Astrocyte (in vitro differentiated cells and primary cell): Measurements from ENCODE around the gene SMC3. TPM values are rescaled to one million over a fixed set of nuclear protein-coding genes. Genes with fewer than 3 reads are reported as not detected.

Experiments used
- DNase-seq: peaks from one replicate; pipeline ENCODE4 v3.0.0-alpha.2; 2010; ENCODE audit warnings: low read depth
- FAIRE-seq: peaks from 2 replicates; lab custom pipeline; 2011; peaks lifted over from hg19 to GRCh38; lab: Jason Lieb, UNC
- H2AFZ ChIP-seq: 2 replicates; pipeline ENCODE4 v1.6.0; 2012; ENCODE audit warnings: low read depth, low read length, inconsistent platforms
- H3K27ac ChIP-seq: 2 replicates; pipeline ENCODE4 v1.5.1; 2011; ENCODE audit warnings: low read depth, low read length, inconsistent platforms
- H3K27me3 ChIP-seq: 2 replicates; pipeline ENCODE4 v1.6.0; 2011; ENCODE audit warnings: low read length, inconsistent platforms; ENCODE audit not compliant: insufficient read depth
- H3K36me3 ChIP-seq: 2 replicates; pipeline ENCODE4 v1.5.1; 2011; ENCODE audit warnings: low read length, inconsistent platforms; ENCODE audit not compliant: insufficient read depth
- H3K4me1 ChIP-seq: 2 replicates; pipeline ENCODE4 v1.5.1; 2011; ENCODE audit warnings: low read length, inconsistent platforms; ENCODE audit not compliant: insufficient read depth
- H3K4me2 ChIP-seq: 2 replicates; pipeline ENCODE4 v1.6.0; 2012; ENCODE audit warnings: low read length, inconsistent platforms
- H3K4me3 ChIP-seq: 2 replicates; pipeline ENCODE4 v1.5.1; 2011; ENCODE audit warnings: low read depth, mild to moderate bottlenecking, low read length, inconsistent platforms; ENCODE audit not compliant: insufficient read depth
- H3K79me2 ChIP-seq: 2 replicates; pipeline ENCODE4 v1.6.0; 2012; ENCODE audit warnings: mild to moderate bottlenecking, low read length, inconsistent platforms; ENCODE audit not compliant: insufficient read depth
- H3K9ac ChIP-seq: 2 replicates; pipeline ENCODE4 v1.6.0; 2012; ENCODE audit warnings: mild to moderate bottlenecking, low read length, inconsistent platforms
- H3K9me3 ChIP-seq: 2 replicates; pipeline ENCODE4 v1.5.1; 2012; ENCODE audit warnings: low read depth, mild to moderate bottlenecking, low read length, inconsistent platforms; ENCODE audit not compliant: insufficient read depth
- H4K20me1 ChIP-seq: 2 replicates; pipeline ENCODE4 v1.6.0; 2012; ENCODE audit warnings: low read length, inconsistent platforms; ENCODE audit not compliant: insufficient read depth
- H3K27ac Mint-ChIP-seq: one replicate; pipeline ENCODE4 v1.8.0; 2021; ENCODE audit warnings: mild to moderate bottlenecking, mixed read lengths; ENCODE audit not compliant: unreplicated experiment
- H3K27me3 Mint-ChIP-seq: one replicate; pipeline ENCODE4 v1.8.0; 2021; ENCODE audit warnings: low read depth, mixed read lengths; ENCODE audit not compliant: unreplicated experiment
- H3K36me3 Mint-ChIP-seq: one replicate; pipeline ENCODE4 v1.8.0; 2021; ENCODE audit warnings: low read depth, mixed read lengths; ENCODE audit not compliant: unreplicated experiment
- H3K4me1 Mint-ChIP-seq: one replicate; pipeline ENCODE4 v1.8.0; 2021; ENCODE audit warnings: low read depth, mixed read lengths; ENCODE audit not compliant: unreplicated experiment
- H3K4me3 Mint-ChIP-seq: one replicate; pipeline ENCODE4 v1.8.0; 2021; ENCODE audit warnings: mild to moderate bottlenecking, moderate library complexity, mixed read lengths; ENCODE audit not compliant: unreplicated experiment
- H3K9me3 Mint-ChIP-seq: one replicate; pipeline ENCODE4 v1.8.0; 2021; ENCODE audit warnings: mild to moderate bottlenecking, mixed read lengths; ENCODE audit not compliant: unreplicated experiment
- CTCF ChIP-seq: IDR thresholded peaks from 2 replicates; pipeline ENCODE4 v1.5.1; 2011; ENCODE audit warnings: low read depth, mild to moderate bottlenecking, inconsistent platforms, low read length, moderate library complexity; ENCODE audit not compliant: insufficient read depth
- EZH2 ChIP-seq: IDR thresholded peaks from 2 replicates; pipeline ENCODE4 v1.6.1; 2012; ENCODE audit warnings: mild to moderate bottlenecking, low read length, inconsistent platforms; ENCODE audit not compliant: insufficient read depth
- total RNA-seq: library from RNA; stranded (reverse); gene quantifications from 2 replicates; pipeline ENCODE4 v1.2.1, GENCODE V29; 2021

The SMC3 gene
- total RNA-seq, 1 donor from 2014 or later: 27.2 TPM

DNA sequence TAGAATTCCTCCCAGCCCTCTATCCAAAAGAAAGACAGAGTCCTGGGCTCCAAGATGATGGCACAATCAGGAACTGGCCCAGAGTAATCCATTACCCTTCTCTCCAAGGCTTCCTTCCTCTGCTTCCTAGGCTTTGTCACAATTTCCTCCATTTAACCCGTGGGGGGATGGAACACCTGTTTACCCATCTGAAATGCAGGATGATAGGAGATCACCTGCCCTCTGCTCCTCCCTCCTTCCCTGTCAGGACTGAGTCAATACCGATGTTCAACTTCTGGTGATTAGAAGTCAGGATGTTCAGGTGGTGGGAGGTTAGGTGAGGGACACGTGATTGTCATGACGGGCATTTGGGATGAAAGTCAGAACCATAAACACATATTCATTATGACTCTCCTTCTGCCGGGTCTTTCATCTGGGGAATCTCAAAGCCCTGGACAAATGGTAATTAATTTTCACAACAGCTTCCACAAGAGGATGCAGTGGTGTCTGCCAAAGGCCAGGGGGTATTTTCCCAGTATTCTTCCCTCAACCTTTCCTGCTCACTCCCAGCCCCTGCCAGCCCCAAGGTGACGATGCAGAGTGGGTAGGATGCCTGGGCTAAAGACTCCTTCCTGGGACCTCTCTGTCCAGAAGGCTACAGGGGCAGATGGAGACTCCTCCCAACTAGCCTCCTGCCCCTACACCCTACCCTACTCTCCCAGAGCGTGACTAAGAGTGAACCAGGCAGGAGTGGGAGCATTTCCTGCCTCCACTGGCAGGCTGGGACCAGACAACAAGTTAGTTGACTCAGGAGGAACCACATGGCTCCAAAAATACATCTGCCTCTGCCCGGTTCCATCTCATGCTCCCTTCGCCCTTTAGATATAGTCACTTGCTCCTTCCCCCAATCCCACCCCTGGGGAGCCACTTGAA is 41.9 kb upstream of the SMC3 start:
- H3K4me1 Mint-ChIP-seq: peaks cover 48% of the 10 kb centered on the region

DNA sequence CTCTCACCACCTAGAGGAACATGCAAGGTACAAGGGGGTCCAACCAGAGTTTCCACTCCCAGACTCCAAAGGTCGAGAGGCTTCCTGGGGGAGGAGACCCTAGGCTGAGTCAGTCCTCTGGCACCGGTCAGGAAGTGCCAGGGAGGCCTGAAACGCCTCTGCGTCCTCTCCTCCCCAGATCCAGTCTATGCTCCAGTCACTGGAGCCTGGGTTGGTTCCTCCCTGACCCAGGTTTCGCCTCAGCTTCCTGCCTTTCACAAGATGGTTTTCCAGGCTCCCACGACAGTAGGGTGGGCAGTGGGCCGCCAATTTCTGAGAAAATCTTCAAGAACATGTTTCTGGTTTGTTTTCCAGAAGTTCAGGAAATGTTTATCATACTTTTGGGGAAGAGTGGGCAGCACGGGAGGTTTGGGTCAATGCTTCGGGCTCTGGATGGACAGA is 39.7 kb upstream of the SMC3 start:
- no peaks in the 10 kb centered on the region for H3K36me3 ChIP-seq
- no peak for FAIRE-seq
- peak overlapping the region; percentile 58 for H3K4me2 ChIP-seq
- no peaks in the 10 kb centered on the region for H3K9me3 Mint-ChIP-seq
- H3K4me1 Mint-ChIP-seq: peaks cover 46% of the 10 kb centered on the region
- peak overlapping the region; percentile 73 for H3K27ac Mint-ChIP-seq
- H3K9me3 ChIP-seq: no peaks in the 10 kb centered on the region
- H3K36me3 Mint-ChIP-seq: peaks cover 8% of the 10 kb centered on the region
- H3K79me2 ChIP-seq: no peaks in the 10 kb centered on the region
- H3K27me3 Mint-ChIP-seq: no peaks in the 10 kb centered on the region
- H3K4me1 ChIP-seq: peaks cover 53% of the 10 kb centered on the region
- no peaks in the 10 kb centered on the region for H3K27me3 ChIP-seq
- no peak overlapping the region for H2AFZ ChIP-seq
- peak overlapping the region; percentile 57 for H3K4me3 Mint-ChIP-seq
- peak overlapping the region; percentile 64 for H3K27ac ChIP-seq
- no peak overlapping the region for H3K4me3 ChIP-seq
- peak; percentile 71 for DNase-seq
- H4K20me1 ChIP-seq: no peaks in the 10 kb centered on the region
- peak overlapping the region; percentile 7 for H3K9ac ChIP-seq
- TF ChIP-seq CTCF: no peak

More for the DNA sequence above, 41.9 kb upstream of the SMC3 start:
- no peaks in the 10 kb centered on the region for H3K36me3 ChIP-seq
- H3K4me3 ChIP-seq: no peak overlapping the region
- H3K9me3 ChIP-seq: no peaks in the 10 kb centered on the region
- peaks cover 53% of the 10 kb centered on the region for H3K4me1 ChIP-seq
- no peak overlapping the region for H3K27ac ChIP-seq
- H2AFZ ChIP-seq: peak overlapping the region; percentile 43
- DNase-seq (peak; percentile 55), FAIRE-seq (no peak)
- peak overlapping the region; percentile 54 for H3K4me2 ChIP-seq
- H4K20me1 ChIP-seq: peaks cover 9% of the 10 kb centered on the region
- no peak for TF ChIP-seq EZH2
- TF ChIP-seq CTCF: no peak
- no peaks in the 10 kb centered on the region for H3K79me2 ChIP-seq
- Mint-ChIP-seq H3K27ac (no peak overlapping the region), H3K4me3 (peak overlapping the region; percentile 46), H3K9me3 (no peaks in the 10 kb centered on the region), H3K36me3 (peaks cover 8% of the 10 kb centered on the region), H3K27me3 (no peaks in the 10 kb centered on the region)
- no peak overlapping the region for H3K9ac ChIP-seq
- H3K27me3 ChIP-seq: no peaks in the 10 kb centered on the region
